Cortex of kidney (tissue), 1 donor: ENCODE results near the gene RASAL3.

Experiments
- DNase-seq: peaks from one replicate; lab custom pipeline; 2025; lab: John Stamatoyannopoulos, UW

Gene RASAL3

DNA sequence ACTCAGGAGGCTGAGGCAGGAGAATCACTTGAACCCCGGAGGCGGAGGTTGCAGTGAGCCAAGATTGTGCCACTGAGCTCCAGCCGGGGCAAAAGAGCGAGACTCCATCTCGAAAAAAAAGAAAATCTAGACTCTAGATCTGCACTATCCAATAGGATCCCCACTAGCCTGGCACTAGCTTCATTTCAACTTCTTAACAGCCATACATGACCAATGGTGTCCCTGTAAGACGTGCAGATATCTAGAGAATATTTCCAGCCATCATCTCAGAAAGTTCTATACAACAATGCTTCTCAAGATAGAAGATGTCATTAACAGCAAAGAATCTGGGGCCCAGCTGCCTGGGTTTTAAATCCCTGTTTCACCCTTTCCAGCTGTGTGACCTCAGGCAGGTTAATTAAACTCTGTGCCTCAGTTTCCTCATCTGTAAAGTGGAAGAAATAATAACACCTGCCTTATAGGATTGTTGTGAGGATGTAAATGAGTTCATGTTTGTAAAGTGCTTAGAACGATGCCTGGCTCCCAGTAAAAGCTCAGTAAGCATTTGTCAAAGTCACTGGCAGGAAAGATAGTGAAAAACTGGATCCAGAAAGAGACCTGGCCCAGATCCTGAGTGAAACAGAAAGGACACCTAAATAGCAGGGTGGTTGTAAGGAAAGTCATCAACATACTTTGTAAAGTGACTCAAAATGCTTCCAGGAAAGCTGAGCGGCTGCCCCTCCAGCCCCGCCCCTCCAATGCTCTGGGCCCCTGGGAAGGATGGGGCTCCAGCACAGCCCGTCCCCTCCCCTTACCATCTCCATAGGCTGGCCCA, 28.1 kb downstream of the RASAL3 start:
- no peak for DNase-seq

- no peak for DNase-seq
Measured at GRCh38 chr19:15433519-15434069, 30.8 kb downstream of the RASAL3 start.

- no peak for DNase-seq
Measured at GRCh38 chr19:15432629-15433518, 31.5 kb downstream of the RASAL3 start.

- DNase-seq: no peak
Measured at GRCh38 chr19:15432018-15432494, 32.3 kb downstream of the RASAL3 start.

DNA sequence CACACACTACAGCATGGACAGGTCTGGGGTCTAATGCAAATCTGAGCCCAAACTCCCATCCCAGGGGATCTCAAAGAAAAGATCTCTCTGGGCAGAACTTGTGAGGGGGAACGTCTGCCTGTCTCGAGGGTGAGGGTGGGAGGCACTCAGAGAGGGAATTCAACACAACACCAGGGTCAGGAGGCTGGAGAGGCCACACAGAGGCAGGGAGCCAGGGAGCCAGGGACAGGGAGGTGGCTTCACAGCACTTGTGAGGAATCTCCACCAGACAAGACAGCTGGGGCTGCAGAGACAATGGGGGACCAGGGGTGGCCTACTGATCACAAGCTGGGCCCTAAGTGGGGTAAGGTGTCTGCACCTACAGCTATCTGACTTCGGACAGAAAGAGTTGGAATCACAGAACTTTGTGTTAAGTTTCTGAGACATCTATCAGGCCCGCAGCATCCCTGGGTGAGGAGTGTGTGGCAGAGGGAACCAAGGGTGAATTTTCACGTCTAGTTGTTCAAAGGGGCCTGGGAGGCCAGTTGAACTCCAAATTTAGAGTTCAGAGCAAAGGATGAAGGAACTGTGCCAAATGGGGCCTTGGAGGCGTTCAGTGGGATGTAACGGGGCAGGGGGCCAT, 32.8 kb downstream of the RASAL3 start:
- DNase-seq: no peak

DNA sequence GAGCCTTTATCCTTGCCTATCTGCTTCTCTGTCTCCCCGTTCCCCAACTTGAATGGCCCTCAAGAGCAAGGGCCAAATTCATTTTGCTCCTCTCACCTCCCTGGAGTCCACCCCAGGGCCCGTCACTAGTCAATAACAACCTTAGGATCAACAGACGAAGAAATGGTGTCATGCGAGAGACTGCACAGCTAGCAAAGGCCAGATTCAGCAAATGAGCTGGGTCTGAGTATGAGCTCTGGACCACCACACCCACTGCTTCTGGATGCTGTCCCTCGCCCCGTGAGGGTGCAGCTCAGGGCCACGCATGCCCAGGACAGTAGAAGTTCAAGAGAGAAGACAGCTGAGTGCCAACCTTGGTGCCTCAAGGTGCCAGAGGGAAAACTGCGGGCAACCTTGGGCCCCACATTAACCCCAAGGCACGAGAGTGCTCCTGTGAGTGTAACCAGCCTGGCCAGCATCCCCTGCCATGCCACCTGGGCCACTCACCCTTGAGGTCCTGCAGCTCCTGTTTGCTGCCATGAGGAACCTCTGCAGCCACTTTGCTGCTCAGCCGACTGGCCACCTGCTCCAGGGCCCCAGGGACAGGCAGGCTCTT, 33.7 kb downstream of the RASAL3 start:
- DNase-seq: no peak

DNA sequence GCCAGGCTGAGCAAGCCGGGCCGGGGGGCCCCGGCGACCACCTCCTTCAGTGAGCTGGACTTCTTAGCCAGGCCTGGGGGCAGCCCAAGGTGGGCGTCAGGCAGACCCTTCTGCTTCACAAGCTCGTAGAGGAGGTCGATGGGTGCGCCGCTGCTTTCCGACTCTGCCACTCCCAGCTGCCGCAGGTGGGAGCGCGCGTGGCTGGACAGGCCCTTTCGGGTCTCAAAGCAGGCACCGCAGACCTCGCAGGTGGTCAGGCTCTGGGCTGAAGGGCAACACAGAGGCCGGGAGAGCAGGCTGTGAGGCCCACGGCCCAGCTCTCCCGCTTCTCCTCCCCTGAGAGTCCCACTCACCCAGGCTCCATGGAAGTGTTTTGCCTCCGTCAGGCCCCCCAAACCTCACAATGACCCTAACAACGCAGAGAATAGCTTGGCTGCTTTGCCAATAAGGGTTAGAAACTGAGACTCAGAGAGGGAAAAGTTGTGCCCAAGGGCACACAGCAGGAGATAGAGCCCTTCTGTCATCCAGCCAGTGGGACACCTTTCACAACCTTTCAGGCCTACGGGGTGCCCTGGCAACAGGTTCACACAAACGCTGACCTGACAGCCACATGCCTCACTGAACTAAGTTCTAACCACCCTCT, 34.4 kb downstream of the RASAL3 start:
- no peak for DNase-seq

DNA sequence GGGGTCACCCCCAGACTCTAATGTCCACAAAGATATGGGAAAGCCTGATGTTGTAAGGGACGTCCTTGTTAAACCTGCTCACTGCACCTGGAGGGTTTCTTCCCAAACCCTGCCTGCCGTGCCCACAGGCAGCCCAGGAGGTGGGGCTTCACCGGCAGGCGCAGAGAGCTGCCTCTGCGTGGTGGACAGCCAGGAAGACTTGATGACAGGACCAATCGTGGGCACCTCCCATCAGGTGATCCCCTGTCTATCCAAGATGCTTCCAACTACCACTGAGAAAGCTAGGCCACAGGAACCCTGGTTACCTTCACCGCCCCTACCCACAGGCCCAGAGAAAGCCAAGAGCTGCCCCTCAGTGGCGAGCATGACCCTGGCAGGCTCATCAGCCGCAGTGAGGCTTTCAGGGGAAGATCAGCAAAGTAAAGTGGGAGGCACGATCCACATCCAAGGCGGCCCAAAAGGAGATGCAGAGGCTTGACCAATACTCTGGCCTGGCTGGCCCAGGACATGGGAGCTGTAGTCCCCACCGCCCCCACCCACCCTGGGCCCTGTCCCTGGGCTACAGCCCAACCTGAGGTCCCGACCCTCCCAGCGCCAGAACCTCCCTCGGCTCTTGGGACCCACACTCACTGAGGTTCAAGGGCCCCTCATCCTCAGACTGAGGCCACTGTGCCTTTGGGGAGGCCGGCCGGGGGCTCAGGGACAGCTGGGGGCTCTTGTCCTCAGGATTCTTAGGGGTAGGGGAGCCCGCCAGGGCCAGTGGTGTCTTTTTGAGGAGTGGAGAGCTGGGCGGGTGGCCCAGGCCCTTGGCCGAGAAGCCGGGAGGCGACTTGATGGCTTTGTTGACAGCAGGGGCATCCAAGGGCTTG, 35.2 kb downstream of the RASAL3 start:
- no peak for DNase-seq

DNA sequence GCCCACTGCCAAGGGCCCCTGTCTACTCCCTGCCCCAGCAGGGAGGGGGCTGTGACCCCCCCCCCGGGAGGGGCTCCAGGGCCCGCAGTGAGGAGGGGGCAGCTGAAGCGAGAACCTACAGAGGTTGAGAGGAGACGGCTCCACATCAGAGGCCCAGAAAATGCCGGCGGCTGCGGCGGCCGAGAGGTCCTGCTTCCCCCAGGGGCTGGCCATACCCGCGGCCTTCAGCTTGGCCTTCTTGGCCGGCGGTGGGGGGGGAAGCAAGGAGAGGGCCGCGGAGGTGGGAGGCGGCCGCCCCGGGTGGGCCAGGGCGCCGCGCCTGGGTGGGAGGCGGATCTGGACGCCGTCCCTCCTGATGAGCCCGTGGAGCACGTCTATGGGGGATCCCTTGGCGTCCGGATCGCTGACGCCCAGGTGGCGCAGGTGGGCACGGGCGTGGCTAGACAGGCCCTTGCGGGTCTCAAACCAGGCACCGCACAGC, 36.3 kb downstream of the RASAL3 start:
- DNase-seq: no peak

GRCh38 chr19:15427350-15427700, 37.0 kb downstream of the RASAL3 start:
- DNase-seq: no peak

GRCh38 chr19:15426485-15427349, 37.6 kb downstream of the RASAL3 start:
- DNase-seq: no peak

- DNase-seq: no peak
Measured at GRCh38 chr19:15425321-15425950, 38.9 kb downstream of the RASAL3 start.

- no peak for DNase-seq
Measured at GRCh38 chr19:15424692-15425272, 39.6 kb downstream of the RASAL3 start.

GRCh38 chr19:15424121-15424520, 40.2 kb downstream of the RASAL3 start:
- DNase-seq: no peak

GRCh38 chr19:15423130-15423529, 41.2 kb downstream of the RASAL3 start:
- no peak for DNase-seq

- DNase-seq: no peak
Measured at GRCh38 chr19:15422296-15423075, 41.9 kb downstream of the RASAL3 start.

DNA sequence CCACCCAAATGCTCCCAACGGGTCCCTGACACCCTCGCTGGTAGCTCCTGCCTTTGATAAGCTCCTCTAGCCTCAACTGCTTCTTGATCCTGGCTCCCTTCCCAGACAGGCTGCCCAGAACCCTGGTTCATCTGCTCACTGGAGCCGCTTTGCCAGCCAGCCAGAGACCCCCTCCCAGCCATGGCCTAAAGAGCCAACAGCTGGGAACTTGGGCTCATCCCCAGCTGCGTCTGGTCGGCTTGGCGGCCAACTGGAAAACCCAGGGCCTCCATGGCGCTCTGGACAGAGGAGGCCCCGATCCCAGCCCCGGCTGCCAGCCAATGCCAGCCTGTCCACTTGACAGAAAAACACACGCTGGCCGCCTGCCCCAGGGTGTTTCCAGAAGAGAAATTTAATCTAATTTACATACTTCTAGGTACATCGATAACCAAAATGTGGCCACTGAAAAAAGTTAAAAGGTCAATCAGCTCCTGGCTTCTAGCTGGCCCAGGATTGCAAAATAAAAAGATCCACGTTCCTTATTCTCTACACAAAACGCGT, 42.6 kb downstream of the RASAL3 start:
- no peak for DNase-seq
